Posterior vena cava (tissue), 2 donors: ENCODE data around the gene MAGEB2. TPM values are rescaled to one million over a fixed set of nuclear protein-coding genes. Genes with fewer than 3 reads are reported as not detected.
"Not testable (repeated sequence)": the region's sequence is repeated elsewhere in the genome, so short reads cannot be mapped to it uniquely, and the experiment has no call there.

ENCODE experiments used
- DNase-seq: peaks from one replicate; pipeline ENCODE4 v3.0.0-alpha.2; 2020; ENCODE audit warnings: low spot score
- intact Hi-C, 2 donors: fragments of 100-400 bp; cut with DNase I; formaldehyde crosslinking; loops; one replicate each; pipeline versions ENCODE4 v1.14.1 to v1.14.2; 2022 to 2023
- long read RNA-seq, 2 donors: library from polyadenylated mRNA; unstranded; transcript quantifications; one replicate each; pipeline ENCODE4 v2.0.0, GENCODE V29; 2020 to 2021
- total RNA-seq, 2 donors: library from RNA; stranded (reverse); fragmentation: NEBNext Ultra II Directional; extraction: Animal tissue kit (Norgen Biotek cat#: 25700); gene quantifications; one replicate each; pipeline ENCODE4 v1.2.1, GENCODE V29; 2021
- donor health status: DM: yes; HTN: yes; CAD: no.
- donor health status: DM: yes; HTN: yes; CAD: no.

MAGEB2 gene, protein sequence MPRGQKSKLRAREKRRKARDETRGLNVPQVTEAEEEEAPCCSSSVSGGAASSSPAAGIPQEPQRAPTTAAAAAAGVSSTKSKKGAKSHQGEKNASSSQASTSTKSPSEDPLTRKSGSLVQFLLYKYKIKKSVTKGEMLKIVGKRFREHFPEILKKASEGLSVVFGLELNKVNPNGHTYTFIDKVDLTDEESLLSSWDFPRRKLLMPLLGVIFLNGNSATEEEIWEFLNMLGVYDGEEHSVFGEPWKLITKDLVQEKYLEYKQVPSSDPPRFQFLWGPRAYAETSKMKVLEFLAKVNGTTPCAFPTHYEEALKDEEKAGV
- not detected for total RNA-seq
- long read RNA-seq, donor 1 = 0 reads
- long read RNA-seq, donor 2 = 0 reads

GRCh38 chrX:30215357-30215843 is at the start of gene MAGEB2:
Gene MAGEB2 (plus strand): TSS chrX:30215563. CDS start chrX:30218581, 3,018 bp downstream.
- intact Hi-C loops = no loop called here
- no peak for DNase-seq

GRCh38 chrX:30170900-30171299 is 44.5 kb upstream of the MAGEB2 start:
- intact Hi-C loops = no loop called here
- DNase-seq = no peak

- DNase-seq = no peak
- intact Hi-C loops = no loop called here
Measured at GRCh38 chrX:30181353-30181752, 34.0 kb upstream of the MAGEB2 start.

DNA sequence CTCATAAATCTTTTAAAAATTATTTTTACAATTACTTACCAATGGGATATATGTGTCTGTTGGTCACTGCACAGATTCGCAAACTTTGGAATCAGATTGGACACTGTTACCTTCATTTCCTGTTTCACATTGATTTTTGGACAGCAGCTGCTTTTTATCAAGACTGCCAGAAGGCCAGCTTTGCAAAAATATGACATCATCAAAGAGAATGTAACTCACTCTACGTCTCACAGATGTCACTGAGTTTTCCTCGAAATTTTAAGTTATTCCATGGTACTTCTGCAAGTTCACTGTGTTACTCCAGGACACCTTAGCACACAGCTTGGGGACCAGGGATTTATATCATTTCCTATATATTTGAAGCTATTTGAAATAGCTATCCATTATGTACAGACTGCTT is 31.8 kb upstream of the MAGEB2 start:
- DNase-seq = no peak
- intact Hi-C loops = no loop called here

GRCh38 chrX:30190426-30190825 is 24.9 kb upstream of the MAGEB2 start:
- intact Hi-C loops = no loop called here
- no peak for DNase-seq

GRCh38 chrX:30193910-30194309 is 21.5 kb upstream of the MAGEB2 start:
- DNase-seq, intact Hi-C loops: not testable (repeated sequence)

DNA sequence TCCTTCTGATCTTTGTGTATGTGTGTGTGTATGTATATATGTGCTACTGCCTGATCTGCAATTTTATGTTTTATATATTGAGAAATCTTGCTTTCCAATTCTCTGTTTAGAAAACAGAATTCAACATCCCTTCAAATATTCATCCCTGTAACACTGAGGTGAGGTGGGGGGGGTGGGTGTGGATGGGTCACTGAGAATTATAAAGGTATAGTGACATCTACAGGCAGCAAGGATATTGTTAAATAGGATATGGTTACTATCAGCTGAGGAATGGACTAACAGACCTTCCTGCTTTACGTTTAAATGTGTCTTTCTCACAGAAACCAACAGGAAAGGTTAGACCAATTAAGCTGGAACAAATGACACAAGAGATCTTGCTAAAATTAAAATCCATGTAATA is 19.0 kb upstream of the MAGEB2 start:
- intact Hi-C loops = no loop called here
- no peak for DNase-seq

DNA sequence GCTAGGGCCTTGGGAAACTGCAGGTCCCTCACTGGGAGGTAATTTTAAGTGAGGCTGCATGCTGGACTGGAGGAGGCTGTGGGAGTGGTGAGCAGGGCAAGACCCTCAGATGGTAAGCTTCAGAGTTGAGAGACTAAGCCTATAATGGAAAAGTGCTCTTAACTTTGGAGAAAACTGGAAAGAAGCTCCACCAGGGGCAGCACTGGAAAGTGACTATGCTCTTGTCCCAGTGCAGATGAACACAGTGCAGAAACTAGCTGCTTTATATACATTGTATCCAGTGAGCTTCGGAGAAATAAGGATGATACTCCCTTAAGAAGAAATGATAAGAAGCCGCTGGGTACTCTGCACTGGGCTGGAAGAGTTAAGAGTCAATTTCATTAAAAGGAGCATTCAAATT is 3.2 kb upstream of the MAGEB2 start:
- intact Hi-C loops = no loop called here
- no peak for DNase-seq

DNA sequence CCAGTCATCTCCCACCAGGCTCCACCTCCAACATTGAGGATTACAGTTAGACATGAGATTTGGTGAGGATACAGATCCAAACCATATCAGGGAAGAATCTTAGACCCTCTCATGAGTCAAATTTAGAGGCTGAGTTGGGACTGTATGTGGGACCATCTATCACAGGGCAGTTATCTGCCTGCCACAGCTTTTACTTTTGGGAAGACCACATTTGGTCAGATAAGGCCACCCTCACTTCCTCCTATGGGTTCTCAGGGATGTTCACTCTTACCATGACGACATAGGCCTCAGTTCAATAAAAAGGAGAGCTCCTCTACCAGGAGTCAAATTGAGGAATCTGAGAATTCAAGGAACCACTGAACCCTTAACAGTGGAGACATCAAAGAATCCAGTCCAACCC is 2.1 kb downstream of the MAGEB2 start:
- no peak for DNase-seq
- intact Hi-C loops = no loop called here

GRCh38 chrX:30219372-30219771 is 4.0 kb downstream of the MAGEB2 start:
- DNase-seq = no peak
- intact Hi-C loops = no loop called here

GRCh38 chrX:30220661-30221060 is 5.3 kb downstream of the MAGEB2 start:
- intact Hi-C loops = no loop called here

GRCh38 chrX:30224536-30224935 is 9.2 kb downstream of the MAGEB2 start:
- intact Hi-C loops = no loop called here

More at GRCh38 chrX:30220661-30221060, 5.3 kb downstream of the MAGEB2 start:
- DNase-seq = no peak

GRCh38 chrX:30228526-30228925 is 13.2 kb downstream of the MAGEB2 start:
- no peak for DNase-seq
- intact Hi-C loops = no loop called here

More at GRCh38 chrX:30224536-30224935, 9.2 kb downstream of the MAGEB2 start:
- no peak for DNase-seq

DNA sequence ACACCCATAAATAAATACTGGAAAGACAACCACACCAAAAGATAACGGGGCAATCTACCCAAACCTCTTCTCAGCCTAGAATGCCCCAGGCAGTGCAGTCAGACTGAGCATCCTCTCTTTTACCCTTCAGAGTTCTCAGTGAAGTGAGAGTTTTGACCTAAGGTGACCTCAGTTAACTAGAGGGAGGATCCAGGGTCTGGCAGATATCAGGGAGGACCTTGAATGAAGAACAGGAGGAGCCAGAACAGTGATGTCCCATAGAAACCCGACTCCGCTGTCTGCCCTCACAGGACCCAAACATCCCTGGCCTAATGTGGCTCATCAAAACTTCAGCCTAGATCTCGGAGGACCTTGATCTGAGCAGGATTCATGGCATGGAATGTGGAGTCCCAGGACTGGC is 15.0 kb downstream of the MAGEB2 start, which contains the start of gene MAGEB3:
Gene MAGEB3 (plus strand): TSS at position 263 of the 400 bp plus-strand sequence. CDS start 5,268 bp downstream, outside the sequence.
- intact Hi-C loops = no loop called here
- no peak for DNase-seq

DNA sequence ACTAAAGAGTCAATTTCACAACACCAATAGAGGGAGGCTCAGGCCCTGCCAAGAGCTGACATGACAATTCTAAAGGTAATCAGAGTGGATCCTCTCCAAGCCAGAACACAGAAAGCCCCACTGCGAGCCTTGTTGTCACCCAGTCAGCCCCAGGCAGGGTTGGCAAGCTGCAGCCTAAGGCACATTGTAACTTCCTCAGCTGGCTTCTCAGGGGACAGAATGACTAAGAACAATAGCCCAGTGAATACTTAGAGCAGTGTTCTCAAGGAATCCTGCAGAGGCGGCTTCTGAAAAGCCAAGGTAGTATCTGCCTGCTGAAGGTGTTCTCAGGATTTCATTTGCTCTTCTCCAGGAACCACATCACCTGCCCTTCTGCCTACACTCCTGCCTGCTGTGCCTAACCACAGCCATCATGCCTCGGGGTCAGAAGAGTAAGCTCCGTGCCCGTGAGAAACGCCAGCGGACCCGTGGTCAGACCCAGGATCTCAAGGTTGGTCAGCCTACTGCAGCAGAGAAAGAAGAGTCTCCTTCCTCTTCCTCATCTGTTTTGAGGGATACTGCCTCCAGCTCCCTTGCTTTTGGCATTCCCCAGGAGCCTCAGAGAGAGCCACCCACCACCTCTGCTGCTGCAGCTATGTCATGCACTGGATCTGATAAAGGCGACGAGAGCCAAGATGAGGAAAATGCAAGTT is 26.5 kb downstream of the MAGEB2 start, which contains the start of gene MAGEB4:
Gene MAGEB4 (plus strand): TSS at position 277 of the 692 bp plus-strand sequence. CDS start 136 bp downstream, at position 413.
- intact Hi-C loops = no loop called here
- DNase-seq = no peak

DNA sequence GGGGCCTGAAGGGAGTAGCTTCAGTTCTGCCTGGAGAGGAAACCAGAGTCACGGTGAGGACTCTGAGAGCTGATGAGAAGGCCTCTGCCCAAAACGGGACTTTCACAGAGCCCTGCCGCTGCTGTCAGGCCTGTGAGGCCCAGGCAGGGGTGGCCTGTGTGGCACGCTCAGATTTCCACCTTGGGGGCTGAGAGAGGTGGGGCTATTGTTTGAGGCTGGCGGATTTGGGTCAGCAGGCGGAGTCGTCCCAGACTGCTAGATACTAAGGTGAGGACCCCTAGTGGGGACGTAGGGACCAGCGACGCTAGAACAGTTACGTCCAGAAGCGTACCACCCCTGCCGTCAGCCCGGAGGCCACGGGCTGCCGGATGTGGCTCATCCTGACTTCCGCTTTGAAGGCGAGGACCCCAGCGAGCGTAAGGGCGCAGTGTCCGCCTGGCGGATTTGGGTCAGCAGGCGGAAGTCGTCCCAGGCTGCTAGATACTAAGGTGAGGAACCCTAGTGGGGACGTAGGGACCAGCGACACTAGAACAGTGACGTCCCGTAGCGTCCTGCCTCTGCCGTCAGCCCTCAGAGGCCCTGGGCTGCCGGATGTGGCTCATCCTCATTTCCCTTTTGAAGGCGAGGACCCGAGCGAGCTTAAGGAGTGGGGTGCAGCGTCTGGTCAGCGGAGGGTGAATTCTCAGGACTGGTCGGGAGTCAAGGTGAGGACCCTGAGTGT is 31.6 kb downstream of the MAGEB2 start, which contains the start of gene MAGEB1:
Gene MAGEB1 (plus strand): TSS at position 378 of the 721 bp plus-strand sequence. CDS start 3,348 bp downstream, outside the sequence.
- intact Hi-C loops = no loop called here
- no peak for DNase-seq

- intact Hi-C loops = no loop called here
- DNase-seq = no peak
Measured at GRCh38 chrX:30248854-30249253, 33.5 kb downstream of the MAGEB2 start.

DNA sequence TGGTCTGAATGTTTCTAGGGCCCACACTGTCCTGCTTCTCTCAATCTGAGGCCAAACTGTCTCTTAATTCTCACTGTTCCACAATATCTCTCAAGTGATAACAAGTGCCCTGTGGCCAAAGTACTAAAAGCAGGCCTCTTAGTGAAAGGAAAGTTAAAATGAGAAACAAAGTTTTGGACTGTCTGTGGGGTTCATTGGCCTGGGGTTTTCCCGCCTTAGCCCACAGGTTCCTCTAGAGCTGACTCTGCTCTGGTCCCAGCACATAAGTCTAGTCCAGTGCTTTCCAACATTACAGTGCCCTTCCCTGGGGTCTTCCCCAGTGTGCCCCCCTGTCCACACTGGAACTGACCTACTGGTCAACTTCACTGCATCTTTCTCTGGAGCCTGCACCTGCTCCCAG is 37.9 kb downstream of the MAGEB2 start:
- intact Hi-C loops = no loop called here
- no peak for DNase-seq

DNA sequence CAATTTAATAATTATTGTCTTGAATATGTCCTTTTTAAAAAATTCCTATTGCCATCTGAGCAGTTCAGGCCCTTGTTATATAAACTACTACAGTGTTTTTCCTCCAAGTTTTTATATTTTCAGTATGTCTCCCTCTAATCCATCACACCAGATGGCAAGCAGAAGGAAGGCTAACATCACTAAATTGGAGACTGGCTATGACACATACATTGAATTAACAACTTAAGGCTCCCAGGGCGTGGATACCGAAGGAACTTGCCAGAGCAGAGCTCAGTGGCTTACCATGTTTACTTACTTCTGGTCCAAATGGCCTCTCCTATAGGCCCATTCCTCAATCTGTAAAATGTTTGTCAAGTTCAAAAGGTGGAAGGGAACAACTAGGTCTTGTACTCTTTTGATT is 44.6 kb downstream of the MAGEB2 start:
- DNase-seq = no peak
- intact Hi-C loops = no loop called here

DNA sequence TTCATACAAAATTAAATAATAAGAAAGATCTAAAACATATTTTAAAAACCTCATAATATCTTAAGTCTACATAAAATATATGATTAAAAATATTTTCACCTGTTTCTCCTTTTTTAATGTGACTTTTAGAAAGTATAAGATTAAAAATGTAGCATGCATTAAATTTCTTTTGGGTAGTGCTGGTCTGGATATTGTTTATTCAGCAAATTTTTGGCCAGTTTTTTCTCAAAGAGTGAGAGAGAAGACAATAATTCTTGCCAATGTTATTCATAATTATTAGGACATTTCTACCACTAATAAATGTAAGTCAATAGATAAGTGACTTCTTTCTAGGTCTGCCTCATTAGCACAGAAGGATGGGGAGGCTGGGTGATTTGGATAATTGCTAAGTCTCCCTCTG is 45.6 kb downstream of the MAGEB2 start:
- DNase-seq = no peak
- intact Hi-C loops = no loop called here
